Neural crest cell (in vitro differentiated cells): ENCODE results near the gene PTPN13. TPM values are rescaled to one million over a fixed set of nuclear protein-coding genes. Genes with fewer than 3 reads are reported as not detected.
A peak's percentile ranks its signal among the peaks of the same experiment; 100 is the strongest.

ENCODE experiments used
- DNase-seq: peaks from one replicate; pipeline ENCODE4 v3.0.0; 2021; ENCODE audit warnings: low read depth, mixed read lengths, low spot score
- H3K27ac Mint-ChIP-seq: one replicate; pipeline ENCODE4 v1.8.0; 2021; ENCODE audit warnings: mild to moderate bottlenecking, mixed read lengths; ENCODE audit not compliant: unreplicated experiment
- H3K27me3 Mint-ChIP-seq: 2 replicates; pipeline ENCODE4 v1.8.0; 2021; ENCODE audit warnings: low read depth, mild to moderate bottlenecking, mixed read lengths
- H3K36me3 Mint-ChIP-seq: 2 replicates; pipeline ENCODE4 v1.8.0; 2021; ENCODE audit warnings: low read depth, mild to moderate bottlenecking, mixed read lengths
- H3K4me1 Mint-ChIP-seq: 2 replicates; pipeline ENCODE4 v1.8.0; 2021; ENCODE audit warnings: mixed read lengths
- H3K4me3 Mint-ChIP-seq: one replicate; pipeline ENCODE4 v1.8.0; 2021; ENCODE audit warnings: mild to moderate bottlenecking, mixed read lengths
- H3K9me3 Mint-ChIP-seq: 2 replicates; pipeline ENCODE4 v1.8.0; 2021; ENCODE audit warnings: mixed read lengths
- CTCF ChIP-seq: fragments of 200-600 bp; sonication (generic); conservative IDR thresholded peaks from 2 replicates; pipeline ENCODE4 v1.5.0; 2021; ENCODE audit warnings: antibody characterized with exemption, mild to moderate bottlenecking
- total RNA-seq: library from RNA; stranded (reverse); gene quantifications from 2 replicates; pipeline ENCODE4 v1.2.1, GENCODE V29; 2021

Gene PTPN13
- total RNA-seq, 1 donor from 2014 or later: 65.6 TPM

GRCh38 chr4:86778175-86778574, 184.1 kb downstream of the PTPN13 start:
- Mint-ChIP-seq H3K36me3 (peaks cover 26% of the 10 kb centered on the region), H3K27me3 (no peaks in the 10 kb centered on the region), H3K4me3 (no peak overlapping the region), H3K27ac (no peak overlapping the region), H3K4me1 (peaks cover 12% of the 10 kb centered on the region), H3K9me3 (no peaks in the 10 kb centered on the region)
- TF ChIP-seq CTCF: no peak
- DNase-seq: no peak

- Mint-ChIP-seq H3K4me1 (no peaks in the 10 kb centered on the region), H3K36me3 (peaks cover 56% of the 10 kb centered on the region), H3K27ac (no peak overlapping the region), H3K4me3 (no peak overlapping the region), H3K27me3 (no peaks in the 10 kb centered on the region), H3K9me3 (peaks cover 17% of the 10 kb centered on the region)
- no peak for TF ChIP-seq CTCF
- DNase-seq: no peak
These were observed 194.7 kb downstream of the PTPN13 start for GRCh38 chr4:86788826-86789225.

GRCh38 chr4:86791126-86791525, 197.0 kb downstream of the PTPN13 start:
- Mint-ChIP-seq H3K36me3 (peaks cover 69% of the 10 kb centered on the region), H3K4me3 (no peak overlapping the region), H3K27me3 (no peaks in the 10 kb centered on the region), H3K4me1 (no peaks in the 10 kb centered on the region), H3K27ac (peak overlapping the region; percentile 43), H3K9me3 (peaks cover 23% of the 10 kb centered on the region)
- TF ChIP-seq CTCF: peak; percentile 23
- DNase-seq: no peak

- Mint-ChIP-seq H3K4me3 (no peak overlapping the region), H3K36me3 (peaks cover 42% of the 10 kb centered on the region), H3K4me1 (no peaks in the 10 kb centered on the region), H3K27me3 (no peaks in the 10 kb centered on the region), H3K27ac (no peak overlapping the region), H3K9me3 (no peaks in the 10 kb centered on the region)
- no peak for DNase-seq
- no peak for TF ChIP-seq CTCF
These were observed 215.7 kb downstream of the PTPN13 start for GRCh38 chr4:86809809-86810208.

GRCh38 chr4:86810847-86811246, 216.7 kb downstream of the PTPN13 start:
- DNase-seq: no peak

More at GRCh38 chr4:86810847-86811246, 216.7 kb downstream of the PTPN13 start:
- Mint-ChIP-seq H3K4me1 (no peaks in the 10 kb centered on the region), H3K36me3 (peaks cover 51% of the 10 kb centered on the region), H3K27ac (no peak overlapping the region), H3K4me3 (no peak overlapping the region), H3K27me3 (no peaks in the 10 kb centered on the region), H3K9me3 (no peaks in the 10 kb centered on the region)
- TF ChIP-seq CTCF: no peak
